Hematopoietic multipotent progenitor cell treated with erythropoietin and hydrocortisone succinate and interleukin-3 and kit ligand, for 4 days (in vitro differentiated cells): ENCODE results near the gene CIROP.

ENCODE experiments used
- DNase-seq: peaks from one replicate; pipeline ENCODE4 v3.0.0-alpha.2; 2015

CIROP gene

DNA sequence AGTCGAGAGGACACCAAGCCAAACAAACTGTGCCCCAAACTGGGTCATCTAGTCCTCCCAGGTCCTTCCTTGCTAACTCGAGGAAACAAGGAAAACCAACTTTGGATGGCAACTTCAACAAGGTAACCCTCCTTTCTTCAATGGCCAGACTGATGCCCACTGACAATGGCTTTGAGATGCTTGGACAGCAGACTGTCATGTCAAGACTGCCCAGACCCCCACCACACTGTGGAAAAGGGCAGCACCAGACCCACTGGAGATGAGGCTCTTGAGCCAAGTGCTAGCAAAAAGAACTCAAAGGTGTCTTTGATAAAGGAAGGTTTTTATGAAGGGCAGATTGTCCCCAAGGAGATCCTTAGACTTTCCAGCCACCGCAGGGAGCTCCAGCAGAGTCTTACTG is 38.4 kb downstream of the CIROP start:
- no peak for DNase-seq

DNA sequence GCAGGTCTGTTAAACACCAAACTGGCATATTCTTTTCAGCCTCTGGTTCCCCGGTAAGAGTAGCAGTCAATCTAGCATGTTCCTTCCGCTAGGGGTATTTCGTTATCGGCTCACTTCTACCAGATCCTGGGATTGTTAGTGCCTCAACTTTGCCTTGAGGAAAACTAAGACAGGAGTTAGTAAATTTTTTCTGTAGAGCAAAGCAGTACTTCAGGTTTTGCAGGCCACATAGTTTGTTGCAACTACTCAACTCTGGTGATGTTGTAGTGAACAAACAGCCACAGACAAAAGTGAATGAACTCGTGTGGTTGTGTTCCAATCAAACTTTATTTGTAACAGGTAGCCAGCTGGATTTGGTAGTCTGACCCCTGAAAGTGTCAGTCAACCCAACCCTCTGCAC is 41.2 kb downstream of the CIROP start:
- no peak for DNase-seq

DNA sequence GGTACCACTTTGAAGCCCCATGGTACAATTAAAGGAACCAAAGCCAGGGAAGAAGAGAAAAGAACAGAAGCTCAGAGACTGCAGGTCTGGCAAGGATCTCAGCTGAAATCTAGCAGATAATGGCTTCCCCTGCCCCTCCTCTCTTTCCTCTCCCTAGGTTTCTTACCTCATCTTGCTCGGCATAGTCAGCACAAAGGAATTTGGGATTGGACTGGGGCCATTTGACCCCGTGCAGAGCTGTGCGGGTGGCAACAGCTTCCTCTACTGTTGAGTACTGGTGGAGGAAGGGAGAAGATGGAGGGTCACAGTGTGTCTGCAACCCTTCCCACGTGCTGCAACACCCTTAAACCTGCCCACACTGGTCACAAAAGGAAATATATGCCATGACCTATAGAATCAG is 42.8 kb downstream of the CIROP start:
- no peak for DNase-seq

DNA sequence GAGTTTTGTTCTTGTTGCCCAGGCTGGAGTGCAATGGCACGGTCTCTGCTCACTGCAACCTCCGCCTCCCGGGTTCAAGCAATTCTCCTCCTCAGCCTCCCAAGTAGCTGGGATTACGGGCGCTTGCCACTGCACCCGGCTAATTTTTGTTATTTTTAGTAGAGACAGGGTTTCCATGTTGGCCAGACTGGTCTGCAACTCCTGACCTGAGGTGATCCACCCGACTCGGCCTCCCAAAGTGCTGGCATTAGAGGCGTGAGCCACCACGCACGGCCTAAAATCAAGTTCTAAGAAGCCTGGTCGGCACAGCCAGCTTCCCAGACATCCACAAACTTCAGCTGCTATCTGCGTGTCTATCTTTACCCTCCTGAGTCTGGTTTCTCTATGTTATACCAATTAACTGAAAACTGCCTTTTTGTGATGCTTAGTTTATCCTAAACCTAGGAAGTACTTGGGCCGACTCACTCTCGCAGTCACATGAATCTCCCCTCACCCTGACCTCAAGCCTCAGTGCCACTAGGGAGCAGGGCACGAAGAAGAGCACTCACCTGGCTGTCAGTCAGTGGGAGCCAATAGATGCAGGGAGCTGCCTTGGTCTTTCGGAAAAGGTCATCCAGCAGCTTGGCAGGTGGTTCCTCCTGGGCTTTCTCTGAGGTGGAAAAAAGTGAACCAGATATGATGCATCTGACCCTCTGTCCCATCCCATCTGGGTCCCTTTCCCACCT is 44.1 kb downstream of the CIROP start:
- DNase-seq: no peak

DNA sequence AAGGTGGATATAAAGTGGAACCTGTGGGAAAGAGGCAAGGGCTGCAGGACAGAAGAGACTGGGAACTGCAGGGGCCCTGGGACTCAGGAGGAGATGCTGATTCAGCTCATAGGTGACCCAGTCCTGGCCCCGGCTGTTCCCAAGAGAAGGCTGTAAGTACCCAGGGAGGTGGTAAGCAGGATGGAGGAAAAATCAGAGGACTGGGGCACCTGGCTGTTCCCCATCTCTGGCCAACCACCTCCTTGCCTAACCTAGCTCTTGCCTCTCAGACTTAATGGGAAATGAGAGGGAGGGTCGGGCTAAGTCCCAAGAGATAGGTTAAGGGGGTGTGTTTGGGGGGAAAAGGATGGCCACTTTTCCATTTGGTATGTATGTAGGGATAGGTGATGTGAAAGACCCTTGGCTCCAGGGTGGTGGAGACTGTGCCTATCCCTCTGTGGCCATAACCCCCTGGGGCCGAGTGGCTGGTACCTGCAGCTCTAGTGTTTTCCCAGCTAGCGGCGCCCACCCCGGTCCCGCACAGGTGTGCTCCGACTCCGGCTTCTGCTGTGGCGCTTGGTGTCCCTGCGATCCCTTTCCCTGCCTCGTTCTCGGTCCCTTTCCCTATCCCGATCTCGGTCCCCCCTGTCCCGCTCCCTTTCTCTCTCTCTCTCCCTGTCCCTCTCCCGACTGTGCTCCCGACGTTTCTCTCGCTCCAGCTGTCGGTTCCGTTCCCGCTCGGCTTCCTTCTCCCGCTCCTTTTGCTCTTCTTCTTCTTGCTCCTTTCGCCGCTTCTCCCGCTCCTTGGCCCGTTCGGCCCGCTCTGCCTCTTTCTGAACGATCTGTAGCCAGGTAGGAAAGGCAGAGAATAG is 45.9 kb downstream of the CIROP start:
- DNase-seq: no peak

DNA sequence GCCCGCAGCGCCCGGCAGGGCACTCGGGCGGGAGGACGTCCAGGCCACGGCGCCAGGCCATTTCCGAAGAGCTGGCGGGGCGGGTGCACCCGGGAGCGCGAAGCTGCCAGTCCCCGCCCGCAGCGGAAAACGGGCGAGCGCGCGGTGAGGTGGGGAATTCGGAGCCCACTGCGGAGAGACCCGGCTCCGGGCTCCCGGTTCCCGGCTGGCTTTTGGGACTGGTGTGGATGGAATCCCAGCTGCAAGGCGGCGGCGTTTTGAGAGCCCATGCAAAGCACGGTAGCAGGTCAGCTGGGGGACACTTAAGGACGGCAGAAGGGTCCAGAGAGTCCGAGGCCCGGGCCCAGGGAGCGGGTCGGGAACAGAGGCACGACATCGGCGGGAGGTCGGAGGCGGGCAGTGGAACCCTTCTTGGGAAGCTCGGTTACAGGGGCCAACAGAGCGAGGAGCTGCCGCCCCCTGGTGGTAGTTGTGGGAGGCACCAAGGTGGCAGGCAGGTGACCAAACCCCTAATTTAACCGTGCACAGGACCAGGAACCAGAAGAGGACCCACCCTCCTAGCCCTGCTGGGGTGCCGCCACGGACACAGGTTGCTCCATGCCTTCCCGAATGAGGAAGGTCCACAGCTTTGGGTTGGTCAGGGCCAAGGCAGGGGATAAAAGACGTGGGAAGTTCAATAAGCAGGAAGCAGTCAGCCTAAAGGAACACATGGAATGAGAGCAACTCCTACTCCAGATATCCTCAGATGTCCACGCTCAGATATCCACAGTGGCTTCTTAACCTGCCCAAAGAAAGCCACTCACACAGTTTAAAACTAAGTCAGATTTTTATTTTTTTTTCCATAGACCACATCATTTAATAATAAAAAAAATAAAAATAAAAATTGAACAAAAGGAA is 46.8 kb downstream of the CIROP start:
- DNase-seq: peak; percentile 92

DNA sequence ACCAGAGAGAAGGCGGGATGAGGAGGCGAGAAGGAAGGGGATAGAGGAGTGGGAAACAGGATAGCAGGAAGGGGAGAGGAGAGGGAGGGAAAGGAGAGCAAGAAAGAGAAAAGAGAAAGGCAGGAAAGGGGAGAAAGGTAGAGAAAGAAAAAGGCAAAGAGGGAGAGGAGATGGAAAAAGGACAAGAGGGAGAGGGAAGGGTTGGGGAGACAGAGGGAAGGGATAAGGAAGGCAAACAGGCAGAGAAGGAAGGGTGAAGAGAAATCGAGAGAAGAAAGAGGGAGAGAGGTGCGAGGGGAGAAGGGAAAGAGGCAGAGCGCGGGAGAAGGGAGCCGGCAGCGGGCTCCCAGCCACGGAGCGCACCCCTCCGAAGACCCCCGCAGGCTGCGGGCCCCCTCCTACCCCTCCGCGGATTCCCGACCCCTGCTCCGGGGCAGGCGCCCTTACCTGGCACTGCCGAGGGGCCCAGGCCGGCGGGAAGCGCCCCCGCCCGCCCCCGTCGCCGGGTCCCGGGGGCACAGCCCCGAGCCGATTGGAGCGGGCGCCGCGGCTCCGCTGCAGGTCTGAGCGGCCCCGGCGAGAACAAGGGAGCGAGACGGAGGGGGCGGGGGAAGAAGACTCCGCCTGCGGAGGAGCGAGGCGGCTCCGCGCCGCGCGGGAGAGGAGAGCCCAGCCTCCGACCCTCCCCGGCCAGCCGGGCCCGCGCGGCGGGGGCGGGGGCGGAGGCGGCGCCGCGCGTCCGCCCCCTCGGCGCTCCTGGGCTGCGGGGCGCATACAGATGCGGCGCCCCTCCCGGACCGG is 47.6 kb downstream of the CIROP start, which contains the start of gene CDH24:
TSS of gene CDH24 (minus strand) at position 565 of the 801 bp plus-strand sequence. CDS start 1,787 bp downstream, outside the sequence.
- DNase-seq: peak; percentile 91

DNA sequence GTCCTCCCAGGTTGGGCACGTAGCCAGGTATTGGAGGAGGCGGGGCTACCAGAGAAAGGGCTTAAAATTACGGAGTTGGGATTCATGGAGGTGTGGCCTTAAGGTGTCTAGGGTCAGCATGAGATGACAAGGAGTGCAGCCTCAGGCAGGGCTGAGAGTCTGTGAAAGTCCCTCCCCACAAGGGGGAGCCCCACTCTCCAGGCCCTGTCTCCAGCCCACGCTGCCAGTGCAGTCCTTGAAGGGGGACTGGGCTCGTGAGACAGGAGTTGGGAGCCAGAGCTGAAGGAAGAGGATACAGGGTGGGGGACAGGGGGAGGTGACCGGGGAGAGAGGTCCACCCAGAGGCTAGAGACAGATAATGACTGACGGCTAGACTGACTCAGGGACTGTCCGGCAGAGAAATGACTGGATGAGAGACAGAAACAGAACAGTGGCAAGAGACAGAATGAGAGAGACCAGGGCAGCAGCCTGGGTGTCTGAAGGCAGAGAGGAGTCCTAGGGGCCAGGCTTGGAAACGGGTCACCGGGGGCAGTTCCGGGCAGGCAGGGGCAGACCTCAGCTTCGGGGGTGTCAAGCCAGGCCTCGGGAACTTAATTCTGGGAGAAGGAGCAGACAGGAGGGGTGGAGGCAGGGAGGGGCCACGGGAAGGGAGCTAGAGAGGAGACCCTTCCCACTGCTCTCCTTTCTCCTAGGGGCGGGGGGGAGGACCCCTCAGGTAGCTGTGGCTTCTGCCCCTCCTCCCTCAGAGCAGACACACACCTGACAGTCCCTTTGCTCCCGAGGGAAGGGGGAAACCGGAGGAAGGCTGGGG is 48.4 kb downstream of the CIROP start:
- peak; percentile 90 for DNase-seq

DNA sequence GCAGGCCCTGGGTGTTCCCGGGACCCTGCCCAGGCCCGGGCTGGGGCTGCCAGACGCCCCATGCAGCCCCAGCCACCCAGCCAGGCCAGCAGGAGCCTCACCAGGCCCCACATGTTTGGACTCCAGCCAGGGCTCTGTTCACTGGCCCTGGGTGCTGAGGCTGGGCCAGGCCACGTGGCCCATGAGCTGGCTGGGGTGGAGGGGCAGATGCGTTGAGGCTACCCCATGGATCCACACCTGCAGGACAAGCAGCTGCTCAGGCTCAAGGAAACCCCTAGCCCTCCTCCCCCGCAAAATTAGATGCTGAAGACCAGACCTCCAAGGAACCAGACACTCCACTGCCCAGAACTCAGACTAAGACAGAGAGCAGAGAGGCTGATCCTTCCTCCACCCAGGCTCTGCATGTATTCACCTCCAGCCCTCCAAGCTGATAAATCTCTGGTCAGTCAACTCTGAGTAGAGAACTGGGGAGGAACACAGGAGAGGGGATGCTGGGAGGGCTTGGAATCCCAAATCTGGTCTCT is 49.1 kb downstream of the CIROP start:
- DNase-seq: no peak

DNA sequence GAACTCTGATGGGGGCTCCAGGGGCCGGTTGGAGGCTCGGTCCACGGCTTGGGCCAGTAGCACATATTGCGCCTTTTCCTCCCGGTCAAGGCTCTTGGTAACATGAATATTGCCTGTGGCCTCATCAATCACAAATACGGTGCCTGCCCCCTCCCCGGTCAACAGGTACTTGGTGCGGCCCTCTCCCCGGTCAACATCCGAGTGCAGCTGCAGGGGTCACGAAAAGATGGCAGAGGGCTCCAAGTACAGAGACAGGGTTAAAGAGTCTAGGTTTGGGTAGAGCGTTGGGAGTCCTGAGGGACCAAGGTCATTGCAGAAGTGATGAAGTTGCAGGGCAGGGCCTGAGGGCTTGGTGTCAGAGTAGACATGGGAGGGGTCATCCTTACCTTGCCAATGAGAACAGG is 49.6 kb downstream of the CIROP start:
- DNase-seq: no peak

DNA sequence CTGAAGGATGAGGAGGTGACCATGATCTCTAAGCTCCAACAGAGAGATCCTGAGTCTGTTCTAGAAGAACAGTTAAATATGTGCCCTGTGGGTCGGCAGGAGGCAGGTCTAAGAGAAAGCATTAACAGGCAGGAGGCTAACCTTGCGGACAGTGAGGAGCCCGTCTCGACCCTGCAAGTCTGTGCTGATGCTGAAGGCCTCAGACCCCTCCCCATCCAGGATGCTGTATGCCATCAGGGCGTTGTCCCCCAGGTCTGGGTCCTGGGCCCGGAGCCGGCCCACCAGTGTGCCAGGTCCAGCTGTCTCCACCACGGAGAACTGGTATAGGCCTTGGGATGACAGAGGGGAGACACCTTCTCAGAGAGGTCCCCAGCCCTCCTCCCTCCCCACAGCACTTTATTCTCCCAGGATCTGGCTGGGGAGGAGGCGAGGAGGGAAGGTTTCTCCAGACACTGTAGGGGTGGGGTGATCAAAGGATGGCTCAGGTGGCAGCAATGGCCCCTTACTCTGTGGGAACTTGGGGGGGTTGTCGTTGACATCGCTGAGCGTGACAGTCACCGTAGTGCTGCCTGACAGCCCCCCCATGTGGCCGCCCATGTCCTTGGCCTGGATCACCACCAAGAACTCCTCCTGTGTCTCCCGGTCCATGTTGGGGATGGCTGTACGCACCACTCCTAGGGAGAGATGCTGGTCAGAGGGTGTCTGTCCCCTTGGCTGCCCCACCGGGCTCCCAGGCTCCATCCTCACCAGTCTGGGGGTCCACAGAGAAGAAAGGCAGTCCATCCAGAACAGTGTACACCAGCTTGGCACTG is 50.6 kb downstream of the CIROP start:
- DNase-seq: peak; percentile 57

DNA sequence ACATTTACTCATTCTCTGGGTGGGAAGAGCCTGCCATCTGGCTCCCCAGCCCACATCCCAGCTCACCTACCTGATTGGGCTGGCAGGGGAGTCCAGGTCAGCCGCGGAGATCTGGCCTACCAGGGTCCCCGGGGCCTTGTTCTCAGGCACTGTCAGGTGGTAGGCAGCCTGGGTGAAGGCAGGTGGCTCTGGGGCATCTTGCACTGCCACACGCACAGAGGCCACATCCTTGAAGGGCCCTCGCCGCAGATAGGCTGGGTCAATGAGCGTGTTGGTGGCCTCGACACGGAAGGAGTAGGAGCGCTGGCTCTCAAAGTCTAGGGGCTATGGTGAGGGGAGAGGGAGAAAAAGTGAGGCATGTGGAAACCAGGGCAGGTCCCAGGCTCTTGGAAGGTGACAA is 51.4 kb downstream of the CIROP start:
- no peak for DNase-seq

DNA sequence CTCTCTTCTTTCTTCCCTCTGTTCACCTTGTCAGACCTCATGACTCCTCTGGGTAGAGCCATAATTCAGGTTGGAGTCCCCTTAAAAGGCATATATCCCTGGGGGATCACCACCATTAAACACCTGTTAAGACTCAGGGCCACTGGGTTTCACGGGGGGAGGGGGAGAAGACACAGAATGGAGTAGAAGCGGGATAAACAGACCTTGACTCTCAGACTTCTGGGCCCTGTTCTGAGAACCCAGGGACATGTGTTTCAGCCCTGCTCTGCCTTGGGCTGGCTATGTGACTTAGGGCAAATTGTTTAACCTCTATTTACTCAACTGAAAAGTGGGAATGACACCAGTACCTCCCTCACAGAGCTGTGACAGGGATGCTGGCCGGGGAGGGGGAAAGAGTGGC is 52.1 kb downstream of the CIROP start:
- no peak for DNase-seq

DNA sequence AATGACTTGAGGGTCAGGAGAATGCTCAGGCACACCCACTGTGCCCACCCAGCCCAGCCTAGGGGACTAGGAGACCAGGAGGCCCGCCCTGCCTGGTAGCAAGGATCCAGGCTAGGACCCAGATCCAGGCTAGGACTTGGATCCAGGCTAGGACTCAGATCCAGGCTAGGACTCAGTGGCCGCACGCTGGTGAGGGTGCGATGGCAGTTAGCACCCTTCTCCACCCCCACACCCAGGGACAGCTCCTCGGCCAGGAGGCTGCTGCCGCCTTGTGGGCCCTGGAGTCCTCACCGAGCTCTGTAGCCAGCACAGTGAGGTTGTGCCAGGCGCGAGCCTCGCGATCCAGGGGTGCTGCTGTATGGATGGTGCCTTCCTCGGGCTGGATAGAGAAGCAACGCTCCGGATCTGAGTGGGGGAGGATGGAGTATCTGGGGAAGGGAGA is 52.6 kb downstream of the CIROP start:
- no peak for DNase-seq

DNA sequence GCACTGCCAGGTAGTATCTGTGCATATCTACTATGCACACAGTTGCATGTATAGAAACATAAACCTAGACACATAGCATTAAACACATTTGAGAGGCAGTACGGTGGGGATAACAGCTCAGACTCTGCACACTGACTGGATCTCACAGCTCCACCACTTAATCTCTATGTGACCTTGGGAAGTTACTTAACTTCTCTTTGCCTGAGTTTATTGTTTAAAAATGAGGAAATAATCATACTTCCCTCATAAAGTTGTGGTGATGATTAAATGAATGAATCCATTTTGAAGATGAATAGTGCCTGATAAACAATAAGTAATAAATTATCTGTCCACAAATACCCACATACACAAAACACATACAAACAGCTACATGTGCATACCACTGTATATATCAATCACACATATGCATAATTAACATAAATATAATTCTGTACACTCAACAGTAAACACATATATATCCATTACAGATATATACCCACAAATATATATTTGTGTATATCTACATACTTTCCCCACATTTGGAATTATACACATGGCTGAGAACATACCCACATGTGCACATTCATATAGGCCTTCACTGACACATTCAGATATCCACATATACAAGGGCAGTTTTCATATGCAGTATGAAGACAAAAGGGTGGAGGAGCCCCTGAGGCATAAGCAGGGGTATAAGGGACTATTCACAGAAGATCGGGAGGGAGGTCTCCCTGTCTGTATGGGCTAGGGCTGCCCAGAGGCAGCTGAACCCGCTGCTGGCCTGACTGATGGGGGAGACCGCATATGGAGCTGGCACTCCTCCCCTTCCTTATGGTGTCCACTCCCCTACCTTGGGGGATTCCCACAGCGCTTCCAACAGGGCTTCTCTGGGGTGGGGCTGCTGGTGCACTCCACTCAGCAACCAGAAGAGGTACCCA is 53.4 kb downstream of the CIROP start:
- DNase-seq: no peak
